Measurements from ENCODE around the gene TTLL5.

DNA sequence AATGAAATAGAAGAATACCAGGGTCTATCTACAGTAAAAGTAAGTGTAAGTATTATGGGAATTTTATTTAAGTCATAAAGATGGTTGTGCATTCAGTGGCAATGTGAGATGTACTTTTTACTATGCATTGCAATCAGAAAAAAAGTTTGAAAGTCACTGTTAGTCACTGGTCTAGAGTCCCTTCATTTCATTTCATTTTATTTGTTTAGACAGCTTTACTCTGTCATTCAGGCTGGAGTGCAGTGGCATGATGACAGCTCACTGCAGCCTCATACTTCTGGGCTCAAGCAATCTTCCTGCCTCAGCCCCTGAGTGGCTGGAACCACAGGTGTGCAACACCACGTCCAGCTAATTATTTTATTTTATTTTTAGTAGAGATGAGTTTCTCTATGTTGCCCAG is 278.2 kb downstream of the TTLL5 start:
- TF ChIP-seq, protein P1, sequence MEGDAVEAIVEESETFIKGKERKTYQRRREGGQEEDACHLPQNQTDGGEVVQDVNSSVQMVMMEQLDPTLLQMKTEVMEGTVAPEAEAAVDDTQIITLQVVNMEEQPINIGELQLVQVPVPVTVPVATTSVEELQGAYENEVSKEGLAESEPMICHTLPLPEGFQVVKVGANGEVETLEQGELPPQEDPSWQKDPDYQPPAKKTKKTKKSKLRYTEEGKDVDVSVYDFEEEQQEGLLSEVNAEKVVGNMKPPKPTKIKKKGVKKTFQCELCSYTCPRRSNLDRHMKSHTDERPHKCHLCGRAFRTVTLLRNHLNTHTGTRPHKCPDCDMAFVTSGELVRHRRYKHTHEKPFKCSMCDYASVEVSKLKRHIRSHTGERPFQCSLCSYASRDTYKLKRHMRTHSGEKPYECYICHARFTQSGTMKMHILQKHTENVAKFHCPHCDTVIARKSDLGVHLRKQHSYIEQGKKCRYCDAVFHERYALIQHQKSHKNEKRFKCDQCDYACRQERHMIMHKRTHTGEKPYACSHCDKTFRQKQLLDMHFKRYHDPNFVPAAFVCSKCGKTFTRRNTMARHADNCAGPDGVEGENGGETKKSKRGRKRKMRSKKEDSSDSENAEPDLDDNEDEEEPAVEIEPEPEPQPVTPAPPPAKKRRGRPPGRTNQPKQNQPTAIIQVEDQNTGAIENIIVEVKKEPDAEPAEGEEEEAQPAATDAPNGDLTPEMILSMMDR (IDR thresholded peaks at IDR 0.05): no peak
- no peak for TF ChIP-seq POLR2A (IDR thresholded peaks at IDR 0.05)

Measured in tibial nerve (tissue), 3 donors.